B cell (primary cell): ENCODE results near the gene ZNF606. TPM values are rescaled to one million over a fixed set of nuclear protein-coding genes. Genes with fewer than 3 reads are reported as not detected.

Experiments used
- ATAC-seq: fragments of 200-7000 bp; cut with Tn5 transposase; one replicate; pipeline ENCODE4 v1.10.0; 2021; ENCODE audit warnings: low read depth, mild to moderate bottlenecking, moderate number of reproducible peaks, moderate library complexity
- CTCF ChIA-PET: fragments of 350-600 bp; sonication (Branson Sonifier 250); formaldehyde crosslinking; loops from one replicate; lab custom pipeline; 2021; ENCODE audit warnings: antibody characterized with exemption, inconsistent platforms; lab: Charles Lee
- POLR2A ChIA-PET: fragments of 350-600 bp; sonication (Branson Sonifier 250); formaldehyde crosslinking; loops from one replicate; lab custom pipeline; 2021; ENCODE audit warnings: antibody characterized with exemption; lab: Charles Lee
- DNase-seq: peaks from one replicate; pipeline ENCODE4 v3.0.0; 2013
- H2AFZ ChIP-seq: 2 replicates; pipeline ENCODE4 v1.6.1; 2012; ENCODE audit warnings: mild to moderate bottlenecking, low read depth, low read length; ENCODE audit not compliant: insufficient read depth, poor library complexity, severe bottlenecking
- H3K27ac ChIP-seq, 2 donors: 1 replicate in 1 of 2; 2 replicates in 1 of 2; pipeline ENCODE4 v1.5.1; 2012 to 2013; ENCODE audit warnings: low read length in 2 of 2, mild to moderate bottlenecking in 2 of 2, moderate library complexity in 1 of 2
- H3K27me3 ChIP-seq, 4 experiments: fragments of 200-600 bp in 1 of 4; sonication (generic) in 1 of 4; replicated peaks in 1 of 4; 1 replicate in 2 of 4; 2 replicates in 2 of 4; pipeline versions ENCODE4 v1.6.1 to v1.7.0; 2013 to 2016; ENCODE audit warnings: low read length in 3 of 4, mild to moderate bottlenecking in 2 of 4, mixed read lengths in 1 of 4, moderate library complexity in 1 of 4; ENCODE audit not compliant: insufficient read depth in 4 of 4, control insufficient read depth in 3 of 4; ENCODE audit errors: control extremely low read depth in 1 of 4
- H3K36me3 ChIP-seq, 2 experiments: replicated peaks in 1 of 2; 1 replicate in 1 of 2; 2 replicates in 1 of 2; pipeline versions ENCODE4 v1.6.1 to v1.7.1; 2013; ENCODE audit warnings: low read length in 1 of 2; ENCODE audit not compliant: insufficient read depth in 2 of 2, control insufficient read depth in 1 of 2; ENCODE audit errors: control extremely low read depth in 1 of 2, extremely low read depth in 1 of 2
- H3K4me1 ChIP-seq, 2 donors: fragments of 200-600 bp in 1 of 2; sonication (generic) in 1 of 2; 1 replicate in 1 of 2; 2 replicates in 1 of 2; pipeline versions ENCODE4 v1.5.1 to v1.6.1; 2013 to 2017; ENCODE audit warnings: low read length in 2 of 2; ENCODE audit not compliant: control insufficient read depth in 2 of 2, insufficient read depth in 2 of 2
- H3K4me2 ChIP-seq: replicated peaks from 2 replicates; pipeline ENCODE3; 2012; ENCODE audit warnings: mild to moderate bottlenecking, low read depth, low read length; ENCODE audit not compliant: poor library complexity, severe bottlenecking
- H3K4me3 ChIP-seq, 5 experiments: fragments of 200-600 bp in 1 of 5; sonication (generic) in 1 of 5; 1 replicate in 3 of 5; 2 replicates in 2 of 5; pipeline versions ENCODE4 v1.5.1 to v1.7.0; 2011 to 2016; ENCODE audit warnings: low read length in 4 of 5, mild to moderate bottlenecking in 4 of 5, low read depth in 2 of 5, control low read depth in 1 of 5, moderate library complexity in 1 of 5; ENCODE audit not compliant: insufficient read depth in 1 of 5; ENCODE audit errors: control extremely low read depth in 1 of 5, extremely low read depth in 1 of 5
- H3K79me2 ChIP-seq: fragments of 200-600 bp; sonication (generic); one replicate; pipeline ENCODE4 v1.6.0; 2016; ENCODE audit warnings: low read length; ENCODE audit not compliant: control insufficient read depth, insufficient read depth
- H3K9ac ChIP-seq: fragments of 200-600 bp; sonication (generic); 2 replicates; pipeline ENCODE4 v1.6.1; 2017; ENCODE audit warnings: mild to moderate bottlenecking, low read length, moderate library complexity
- H3K9me3 ChIP-seq, 3 donors: one replicate each; pipeline versions ENCODE4 v1.6.1 to v1.7.1; 2013; ENCODE audit warnings: low read length in 2 of 3; ENCODE audit not compliant: control insufficient read depth in 2 of 3, insufficient read depth in 1 of 3; ENCODE audit errors: control extremely low read depth in 1 of 3
- H4K20me1 ChIP-seq: 2 replicates; pipeline ENCODE4 v1.6.0; 2012; ENCODE audit warnings: mild to moderate bottlenecking, low read length; ENCODE audit not compliant: insufficient read depth, control insufficient read depth, poor library complexity, severe bottlenecking
- H3K27ac Mint-ChIP-seq: one replicate; pipeline ENCODE4 v1.8.0; 2021; ENCODE audit warnings: mixed read lengths
- H3K27me3 Mint-ChIP-seq: one replicate; pipeline ENCODE4 v1.8.0; 2021; ENCODE audit warnings: mixed read lengths
- H3K4me1 Mint-ChIP-seq: one replicate; pipeline ENCODE4 v1.8.0; 2021; ENCODE audit warnings: mixed read lengths
- H3K4me3 Mint-ChIP-seq: one replicate; pipeline ENCODE4 v1.8.0; 2021; ENCODE audit warnings: mixed read lengths
- H3K9me3 Mint-ChIP-seq: one replicate; pipeline ENCODE4 v1.8.0; 2022; ENCODE audit warnings: mixed read lengths; ENCODE audit not compliant: insufficient read depth
- EZH2 ChIP-seq: IDR thresholded peaks from 2 replicates; pipeline ENCODE4 v1.6.1; 2012; ENCODE audit warnings: borderline replicate concordance, low read depth, mild to moderate bottlenecking, moderate library complexity, low read length; ENCODE audit not compliant: insufficient read depth, poor library complexity, severe bottlenecking
- WGBS: methylation state at CpG from one replicate; pipeline ENCODE4 v1.1.5; 2013; ENCODE audit warnings: missing lambda C conversion rate; ENCODE audit not compliant: insufficient coverage; 5-methylcytosine and 5-hydroxymethylcytosine counted together
- intact Hi-C: fragments of 100-400 bp; cut with micrococcal nuclease; formaldehyde crosslinking; loops from one replicate; pipeline ENCODE4 v1.10.0; 2022
- polyA plus RNA-seq: library from polyadenylated mRNA; depleted of rRNA; stranded (reverse); fragments of >200 nt; gene quantifications from 2 replicates; pipeline ENCODE4 v1.2.3, GENCODE V29; 2012
- total RNA-seq, 2 donors: library from RNA; stranded (reverse); fragments of 120-200 nt in 1 of 2; gene quantifications; 1 replicate in 1 of 2; 2 replicates in 1 of 2; pipeline versions ENCODE4 v1.2.3 to v1.2.4, GENCODE V29; 2013 to 2022
- TF ChIP-seq, protein P1 (sequence below): fragments of 200-600 bp; IDR thresholded peaks from one replicate; pipeline ENCODE4 v1.8.0; 2022; ENCODE audit warnings: antibody characterized with exemption, mild to moderate bottlenecking

ZNF606 gene
- total and polyA plus RNA-seq, 2 donors (not counting 1 experiment from before 2014, with no cell fraction given), result 11.5 to 48.4 TPM

DNA sequence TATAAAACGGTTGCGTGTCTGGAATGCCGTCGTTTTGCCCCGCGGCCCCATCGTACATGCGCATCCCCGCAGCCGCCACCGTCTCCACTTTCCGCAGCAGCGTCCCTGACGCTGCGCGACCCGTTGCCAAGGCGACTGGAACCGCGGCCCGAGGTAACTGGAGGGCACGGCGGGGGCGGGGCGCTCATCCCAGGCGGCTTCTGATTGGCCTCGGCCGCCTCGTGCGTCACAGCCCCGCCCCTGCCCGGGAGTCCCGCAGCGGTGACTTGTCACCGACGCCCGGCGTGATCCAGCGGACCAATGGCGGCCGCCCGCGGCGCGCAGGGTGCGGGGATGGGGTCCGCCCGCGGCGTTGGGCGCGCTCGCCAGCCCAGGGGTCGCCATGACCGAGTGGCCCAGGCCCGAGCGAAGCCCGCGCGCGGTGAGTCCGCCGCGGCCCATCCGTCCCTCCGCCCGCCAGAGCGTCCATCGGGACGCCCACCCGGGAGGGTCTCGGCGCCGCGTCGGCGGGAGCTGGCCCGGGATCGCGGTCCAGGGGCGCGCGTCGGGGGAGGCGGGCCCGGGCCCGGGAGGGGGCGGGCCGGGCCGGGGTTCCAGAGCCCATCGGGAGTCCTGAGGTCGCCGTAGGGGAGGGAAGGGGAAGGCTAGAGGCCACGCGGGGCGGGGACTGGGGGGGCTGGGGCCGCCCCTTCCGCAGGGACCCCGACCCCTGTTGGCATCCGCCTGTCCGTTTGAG, 31.3 kb upstream of the ZNF606 start, which contains the start of gene ZSCAN1:
Gene ZSCAN1 (plus strand): TSS at position 285 of the 736 bp plus-strand sequence. CDS start 3,812 bp downstream, outside the sequence.
- POLR2A ChIA-PET, result interaction anchor here (0.5 kb wide), 1 partner anchor 41 kb away, joined by 7 read pairs; no protein-coding TSS in a partner anchor
- peak within 1 kb of the TSS; percentile 60 for H3K4me2 ChIP-seq
- H3K9me3 Mint-ChIP-seq, result peaks cover 5% of the 10 kb centered on the region
- peaks cover 0 to 72% (median 0%) of the 10 kb centered on the region in 3 donors for H3K9me3 ChIP-seq
- H2AFZ ChIP-seq, result peak within 1 kb of the TSS; percentile 10
- peak within 1 kb of the TSS; percentile 23 for H3K9ac ChIP-seq
- WGBS, result 16% methylated on average over 77 of the region's 101 CpGs
- peaks cover 5% of the 10 kb centered on the region for H3K4me1 Mint-ChIP-seq
- peak within 1 kb of the TSS; percentile 73 for H3K4me3 Mint-ChIP-seq
- H3K27me3 Mint-ChIP-seq, result peaks cover 29% of the 10 kb centered on the region
- intact Hi-C loops, result no loop called here
- H3K4me1 ChIP-seq, result peaks cover 0 to 4% of the 10 kb centered on the region in 2 donors
- no peaks in the 10 kb centered on the region for H4K20me1 ChIP-seq
- H3K4me3 ChIP-seq, result peak within 1 kb of the TSS in 3 of 5 experiments; percentile 1 to 39 (median 17)
- no peak for TF ChIP-seq EZH2
- TF ChIP-seq, protein P1, sequence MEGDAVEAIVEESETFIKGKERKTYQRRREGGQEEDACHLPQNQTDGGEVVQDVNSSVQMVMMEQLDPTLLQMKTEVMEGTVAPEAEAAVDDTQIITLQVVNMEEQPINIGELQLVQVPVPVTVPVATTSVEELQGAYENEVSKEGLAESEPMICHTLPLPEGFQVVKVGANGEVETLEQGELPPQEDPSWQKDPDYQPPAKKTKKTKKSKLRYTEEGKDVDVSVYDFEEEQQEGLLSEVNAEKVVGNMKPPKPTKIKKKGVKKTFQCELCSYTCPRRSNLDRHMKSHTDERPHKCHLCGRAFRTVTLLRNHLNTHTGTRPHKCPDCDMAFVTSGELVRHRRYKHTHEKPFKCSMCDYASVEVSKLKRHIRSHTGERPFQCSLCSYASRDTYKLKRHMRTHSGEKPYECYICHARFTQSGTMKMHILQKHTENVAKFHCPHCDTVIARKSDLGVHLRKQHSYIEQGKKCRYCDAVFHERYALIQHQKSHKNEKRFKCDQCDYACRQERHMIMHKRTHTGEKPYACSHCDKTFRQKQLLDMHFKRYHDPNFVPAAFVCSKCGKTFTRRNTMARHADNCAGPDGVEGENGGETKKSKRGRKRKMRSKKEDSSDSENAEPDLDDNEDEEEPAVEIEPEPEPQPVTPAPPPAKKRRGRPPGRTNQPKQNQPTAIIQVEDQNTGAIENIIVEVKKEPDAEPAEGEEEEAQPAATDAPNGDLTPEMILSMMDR, result no peak
- H3K79me2 ChIP-seq, result no peaks in the 10 kb centered on the region
- peak; percentile 82 for DNase-seq
- H3K36me3 ChIP-seq, result no peaks in the 10 kb centered on the region
- peak; percentile 76 for ATAC-seq
- no peak within 1 kb of the TSS for H3K27ac ChIP-seq
- H3K27ac Mint-ChIP-seq, result peak within 1 kb of the TSS; percentile 41
- peaks cover 0 to 38% (median 3%) of the 10 kb centered on the region in 4 experiments for H3K27me3 ChIP-seq
- CTCF ChIA-PET, result no interaction called here

DNA sequence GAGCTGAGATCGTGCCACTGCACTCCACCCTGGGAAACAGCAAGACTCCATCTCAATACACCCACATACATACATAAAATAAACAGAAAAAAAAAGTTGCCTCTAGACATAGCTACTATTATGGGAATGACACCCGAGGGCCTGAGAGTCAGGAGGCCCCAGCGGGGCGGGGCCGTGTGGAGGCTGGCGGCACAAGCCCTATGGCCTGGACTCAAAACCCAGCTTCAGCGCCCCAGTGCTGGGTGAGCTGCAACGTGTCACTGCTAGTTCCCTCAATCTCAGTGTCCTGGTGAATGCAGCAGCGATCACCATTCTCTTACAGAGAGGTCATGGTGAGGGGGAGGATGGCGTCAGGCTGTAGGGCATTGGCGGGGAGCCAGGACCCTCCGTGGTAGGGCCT, 22.0 kb upstream of the ZNF606 start:
- Histone ChIP-seq H3K79me2 (no peaks in the 10 kb centered on the region), H4K20me1 (no peaks in the 10 kb centered on the region), H3K9ac (no peak overlapping the region), H3K27ac (no peak overlapping the region), H2AFZ (no peak overlapping the region), H3K4me3 (no peak overlapping the region), H3K9me3 (peaks cover 0 to 56% (median 0%) of the 10 kb centered on the region in 3 donors), H3K27me3 (peaks cover 0 to under 1% (median 0%) of the 10 kb centered on the region in 4 experiments), H3K4me2 (no peak overlapping the region), H3K36me3 (no peaks in the 10 kb centered on the region), H3K4me1 (no peaks in the 10 kb centered on the region)
- intact Hi-C loops, result loop anchor here (5.0 kb wide), 1 partner anchor 73 kb away; the partner anchor contains the start of gene ZSCAN18
- WGBS, result 99% methylated on average over 10 of the region's 12 CpGs
- no peak overlapping the region for H3K4me3 Mint-ChIP-seq
- ATAC-seq (no peak), DNase-seq (no peak)
- ChIA-PET POLR2A (no interaction called here), CTCF (interaction anchor here (1.1 kb wide), 1 partner anchor 130 kb away, joined by 3 read pairs; no protein-coding TSS in a partner anchor)
- TF ChIP-seq, protein P1, result no peak
- TF ChIP-seq EZH2, result no peak
- no peak overlapping the region for H3K27ac Mint-ChIP-seq
- peaks cover 3% of the 10 kb centered on the region for H3K4me1 Mint-ChIP-seq
- peaks cover 3% of the 10 kb centered on the region for H3K27me3 Mint-ChIP-seq
- H3K9me3 Mint-ChIP-seq, result peaks cover 4% of the 10 kb centered on the region
